OCI-LY7 (cell line): ENCODE measurements around the gene RNF212.
"Not testable (repeated sequence)": the region's sequence is repeated elsewhere in the genome, so short reads cannot be mapped to it uniquely, and the experiment has no call there.

Source experiments
- CTCF ChIP-seq: fragments of 200-600 bp; sonication (generic); conservative IDR thresholded peaks from 2 replicates; pipeline ENCODE4 v1.5.1; 2014; ENCODE audit warnings: mild to moderate bottlenecking, antibody characterized with exemption, low read length, moderate library complexity, mixed read lengths
- EZH2phosphoT487 ChIP-seq: fragments of 200-600 bp; sonication (generic); IDR thresholded peaks from 2 replicates; pipeline ENCODE4 v1.6.1; 2018; ENCODE audit warnings: low read depth, borderline replicate concordance, mild to moderate bottlenecking, mixed run types, antibody characterized with exemption, low read length, moderate library complexity, mixed read lengths

- TF ChIP-seq CTCF, EZH2phosphoT487: not testable (repeated sequence)
Observed at GRCh38 chr4:1055243-1055701, 58.1 kb downstream of the RNF212 start.
